ENCODE results near the gene SP2.

Gene SP2

DNA sequence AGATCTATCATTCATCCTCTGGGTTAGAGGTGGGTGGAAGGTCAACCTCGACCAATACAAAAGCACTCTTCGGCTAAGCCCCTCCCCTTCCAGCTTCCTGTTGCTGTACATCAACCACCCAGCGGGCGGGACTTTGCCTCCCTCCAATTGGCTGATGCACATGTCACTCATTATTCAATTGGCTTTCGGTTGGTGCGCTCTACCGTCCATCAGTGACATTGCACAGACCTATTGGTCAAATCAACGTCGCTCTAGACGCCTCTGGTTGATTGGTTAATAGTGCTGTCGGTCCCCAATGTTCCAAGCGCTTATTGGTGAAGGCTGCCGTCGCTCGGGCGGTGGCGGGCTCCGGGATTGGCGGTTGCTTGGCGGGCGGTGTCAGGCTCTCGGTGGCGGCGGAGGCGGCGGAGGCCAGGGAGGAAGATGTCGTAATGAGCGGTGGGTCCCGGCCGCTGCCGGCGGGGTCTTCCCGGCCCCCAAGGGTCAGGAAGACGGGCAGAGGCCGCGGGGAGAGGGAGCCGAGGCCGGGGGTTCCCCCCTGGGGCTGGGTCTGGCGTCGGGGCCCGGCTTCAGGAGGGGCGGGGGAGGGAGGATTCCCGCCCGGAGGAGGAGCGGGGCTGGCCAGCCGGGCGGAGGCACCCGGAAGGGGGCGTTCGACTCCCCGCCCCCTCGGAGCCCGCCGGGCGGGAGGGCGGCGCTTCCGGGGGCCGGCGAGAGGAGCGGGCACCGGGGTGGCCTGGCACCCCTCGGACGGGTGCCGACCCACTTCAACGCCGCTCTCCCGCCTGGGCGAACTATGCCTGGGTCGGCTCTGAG is at the start of gene SP2:
SP2 (plus strand) TSS at position 381 of the 816 bp plus-strand sequence; CDS start at position 432, 51 bp downstream.
- DNase-seq = peak; percentile 99

DNA sequence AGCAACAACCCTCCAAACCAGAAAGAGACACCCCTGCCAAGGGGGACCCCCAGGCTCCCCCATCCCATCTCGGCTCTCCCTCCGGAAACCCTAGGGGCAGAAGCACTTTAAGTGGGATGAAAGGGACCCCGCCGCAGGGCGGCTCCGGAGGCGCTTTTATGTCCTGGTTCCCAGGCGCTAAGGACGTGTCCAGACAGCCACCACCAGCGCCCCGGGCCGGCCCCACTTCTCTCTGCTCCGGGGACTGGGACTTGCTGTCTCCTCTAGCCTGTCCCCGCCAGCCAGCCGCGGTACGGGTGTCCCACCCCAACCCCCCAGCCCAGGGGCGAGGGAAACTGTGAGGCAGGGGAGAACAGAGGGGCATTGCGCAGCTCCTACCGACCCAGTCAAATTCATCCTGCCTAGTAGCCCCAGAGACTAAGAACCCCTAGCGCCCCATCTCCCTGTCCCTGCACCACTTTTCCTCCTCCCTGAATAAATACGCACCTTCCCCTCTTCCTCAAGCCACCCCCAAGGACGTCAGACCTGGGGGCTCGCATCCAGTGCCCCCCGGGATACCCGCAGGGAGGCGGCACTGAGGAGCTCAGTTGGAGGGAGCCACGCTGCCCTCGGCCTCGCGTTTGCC is 49.2 kb upstream of the SP2 start:
- DNase-seq = no peak

DNA sequence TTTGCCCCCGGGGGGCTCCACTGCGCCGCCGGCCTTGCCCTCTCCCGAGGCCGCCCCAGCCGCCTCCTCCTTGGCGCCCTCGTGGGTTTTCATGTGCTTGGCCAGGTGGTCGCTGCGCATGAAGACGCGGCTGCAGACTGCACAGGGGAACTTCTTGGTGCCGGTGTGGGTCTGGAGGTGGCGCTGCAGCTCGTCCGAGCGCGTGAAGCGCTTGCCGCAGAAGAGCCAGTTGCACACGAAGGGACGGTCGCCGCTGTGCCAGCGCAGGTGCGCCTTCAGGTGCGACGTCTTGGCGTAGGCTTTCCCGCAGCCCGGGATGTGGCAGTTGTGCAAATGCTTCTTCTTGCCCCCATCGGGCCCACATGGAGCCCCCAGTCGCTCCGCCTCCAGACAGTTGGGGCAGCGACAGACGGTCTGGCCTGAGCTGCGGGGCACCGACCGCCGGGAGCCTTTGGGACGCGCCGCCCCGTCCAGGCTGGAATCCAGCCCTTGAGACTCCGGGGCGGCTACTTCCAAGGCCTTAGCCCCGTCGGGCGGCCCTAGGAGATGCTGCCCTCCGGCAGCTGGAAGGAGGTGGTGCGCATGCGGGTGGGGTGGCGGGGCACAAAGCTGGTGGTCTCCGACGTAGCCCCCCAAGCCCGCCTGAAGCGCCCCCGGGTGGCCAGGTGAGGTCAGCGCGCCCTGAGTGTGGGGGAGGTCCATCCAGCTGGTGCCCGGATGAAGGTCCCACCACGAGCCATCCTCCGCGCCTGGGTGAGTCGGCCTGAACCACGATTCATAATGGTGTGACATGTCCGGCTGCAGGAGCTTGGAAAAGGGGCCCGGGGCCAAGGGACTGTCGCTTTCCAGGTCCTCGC is 48.5 kb upstream of the SP2 start:
- DNase-seq = peak; percentile 29

DNA sequence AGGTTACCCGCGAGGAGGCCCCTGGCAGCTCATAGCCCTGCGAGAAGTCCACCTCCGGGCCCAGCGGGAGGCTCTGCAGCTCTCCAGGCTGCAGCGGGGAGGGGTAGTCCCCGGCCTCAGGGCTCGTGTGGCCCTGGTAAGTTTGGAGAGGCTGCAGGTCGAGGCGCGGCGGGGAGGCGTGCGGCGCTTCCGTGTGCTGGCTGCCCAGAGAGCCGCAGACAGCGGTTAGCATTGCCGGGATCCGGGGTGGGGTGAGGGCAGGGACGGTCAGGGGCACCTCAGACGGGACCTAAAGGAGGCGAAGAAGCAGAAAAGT is 47.9 kb upstream of the SP2 start:
- no peak for DNase-seq

DNA sequence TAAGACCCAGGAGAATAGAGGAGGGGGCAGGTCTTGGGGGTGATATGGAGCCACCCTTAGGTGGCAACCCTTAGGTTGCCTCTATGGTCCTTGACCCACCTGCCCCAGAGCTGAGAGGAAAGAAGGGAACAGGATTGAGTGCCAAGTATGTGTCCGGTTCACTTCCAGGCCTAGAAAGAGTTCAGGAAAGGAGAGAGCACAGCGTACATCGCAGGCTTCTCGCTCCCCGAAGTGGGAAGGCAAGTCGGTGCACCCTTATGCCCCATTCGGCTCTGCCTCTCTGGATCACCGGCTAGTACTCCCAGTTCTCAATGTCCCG is 45.7 kb upstream of the SP2 start:
- DNase-seq = no peak

DNA sequence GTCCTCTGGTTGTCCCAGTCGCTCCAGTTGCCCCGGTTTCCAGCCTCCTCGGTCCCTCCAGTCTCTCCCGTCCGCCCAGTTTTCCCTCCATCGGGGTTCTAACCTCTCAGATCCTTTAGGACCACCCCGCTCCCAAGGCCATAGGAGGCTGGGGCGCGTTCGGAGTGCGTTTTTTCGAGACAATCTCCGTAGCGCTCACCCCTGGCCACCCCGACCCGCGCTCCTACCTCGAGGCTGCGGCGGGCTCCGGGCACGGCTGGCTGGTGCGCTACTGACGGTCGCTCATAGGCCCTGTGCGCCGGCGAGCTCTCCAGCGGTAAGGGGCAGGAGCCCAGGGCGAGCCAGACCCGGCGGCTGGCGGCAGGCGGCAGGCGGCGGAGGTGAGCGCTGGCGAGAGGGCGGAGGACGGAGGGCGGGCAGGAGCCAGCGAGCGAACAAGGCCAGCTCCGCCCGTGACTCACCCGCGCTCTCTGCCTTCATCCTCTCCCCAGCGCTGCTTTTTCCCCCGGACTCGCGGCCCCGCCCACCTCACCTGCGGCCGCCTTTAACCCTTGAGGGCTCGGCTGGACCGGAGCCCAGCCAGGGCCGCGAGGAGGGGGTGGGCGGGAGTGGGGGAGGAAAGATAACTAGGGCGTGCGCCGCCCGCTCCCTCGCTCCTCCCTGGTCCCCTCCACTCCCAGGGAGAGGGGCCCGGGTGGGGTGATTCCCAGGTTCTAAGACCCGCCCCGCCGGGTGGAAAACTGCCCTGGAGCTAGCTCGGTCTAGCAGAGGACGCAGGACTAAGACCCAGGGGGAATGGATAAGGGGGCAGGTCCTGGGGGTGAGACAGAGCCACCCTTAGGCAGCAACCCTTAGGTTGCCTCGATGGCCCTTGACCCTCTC is 45.1 kb upstream of the SP2 start, which contains the start of gene SP6:
SP6 (minus strand) TSS at position 472 of the 882 bp plus-strand sequence. CDS start 2,734 bp downstream, outside the sequence.
- peak; percentile 69 for DNase-seq

DNA sequence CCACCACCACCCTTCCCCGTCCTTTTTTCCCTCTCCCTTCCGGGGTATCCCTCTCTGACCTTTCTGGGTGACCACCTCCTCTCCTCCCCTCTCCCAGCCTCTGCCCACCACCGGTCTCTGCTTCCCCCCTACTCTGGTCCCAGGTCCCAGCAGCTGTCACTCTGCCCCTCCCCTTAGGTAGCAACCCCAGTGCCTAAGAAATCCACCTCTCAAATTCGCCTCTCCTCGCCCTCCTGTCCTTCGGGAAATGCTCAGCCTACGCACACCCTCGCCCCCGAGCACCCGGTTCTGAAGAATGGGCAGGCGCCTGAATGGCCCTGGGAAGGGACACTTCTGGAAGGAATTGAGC is 44.3 kb upstream of the SP2 start:
- no peak for DNase-seq

DNA sequence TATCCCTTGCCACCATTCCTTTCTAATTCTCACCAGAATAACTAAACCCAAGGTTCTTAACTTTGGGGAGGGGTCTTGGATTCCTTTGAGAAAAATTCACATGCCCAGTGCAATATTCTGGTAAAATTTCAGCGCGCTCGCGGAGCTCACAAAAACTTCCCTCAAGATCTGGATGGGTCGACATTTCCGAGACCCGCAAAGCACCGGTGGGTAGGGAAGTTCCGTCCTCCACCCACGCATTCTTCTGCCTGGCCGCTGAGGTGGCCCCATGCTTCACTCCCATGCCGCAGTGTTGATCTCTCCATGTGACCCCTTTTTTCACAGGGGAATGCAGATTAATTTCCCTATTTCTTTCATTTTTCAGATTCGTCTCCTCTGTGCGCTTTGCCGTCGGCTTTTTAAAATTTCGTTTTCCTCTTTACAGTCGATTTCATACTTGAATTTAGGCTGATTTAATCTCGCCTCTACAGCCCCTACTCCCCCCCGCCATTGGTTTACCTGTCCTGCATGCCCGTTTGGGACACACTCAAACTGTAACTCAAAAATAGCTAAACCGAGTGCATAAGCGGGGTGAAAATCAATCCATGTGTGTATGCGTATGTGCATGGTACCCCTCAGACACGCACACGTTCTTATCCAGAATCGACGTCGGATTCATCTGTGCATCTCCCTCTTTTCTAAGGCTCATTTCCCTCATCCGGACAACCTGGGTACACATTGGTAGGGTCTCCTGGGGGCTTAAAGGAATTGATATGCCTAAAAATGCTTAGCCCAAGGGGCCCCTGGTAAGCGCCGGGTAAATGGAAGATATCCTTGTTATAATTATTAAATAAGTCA is 43.7 kb upstream of the SP2 start:
- DNase-seq = no peak

DNA sequence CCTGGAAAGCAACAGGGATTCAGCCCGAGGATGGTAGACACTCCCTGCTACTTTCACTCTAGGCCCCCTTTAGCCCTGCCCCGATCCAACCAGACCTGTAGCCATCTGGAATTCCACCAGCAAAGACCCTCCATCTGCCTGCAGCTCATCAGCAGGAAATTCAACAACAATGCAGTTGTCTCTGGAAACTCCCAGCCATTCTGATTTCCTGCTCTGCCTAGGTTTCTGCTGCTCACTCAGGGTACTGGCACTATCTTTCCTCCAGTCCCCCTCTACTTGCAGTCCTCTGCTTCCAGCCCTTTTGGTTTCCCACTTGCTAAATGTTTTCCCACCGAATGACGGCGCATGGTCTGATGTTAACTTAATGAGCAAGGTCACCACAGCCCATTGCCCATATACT is 42.4 kb upstream of the SP2 start:
- DNase-seq = no peak

DNA sequence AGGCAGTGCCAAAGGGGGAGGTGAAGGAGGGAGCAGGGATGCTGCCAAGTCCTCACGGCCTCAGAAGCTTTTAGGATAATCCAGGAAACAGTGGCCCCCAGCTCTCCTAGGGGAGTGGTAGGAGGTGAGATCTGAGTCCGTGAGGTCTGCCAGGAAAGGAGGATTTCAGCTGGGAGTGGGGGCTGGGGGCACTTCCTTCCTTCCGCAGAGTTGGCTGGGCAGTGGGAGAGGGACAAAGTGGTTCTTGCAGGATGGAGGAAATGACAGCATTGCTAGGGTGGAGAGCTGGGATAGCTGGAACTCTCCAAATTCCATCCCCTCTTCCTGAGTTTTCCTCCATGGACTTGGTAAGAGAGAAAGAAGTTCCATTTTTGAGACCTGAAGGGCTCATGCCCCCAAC is 40.3 kb upstream of the SP2 start:
- DNase-seq = no peak

DNA sequence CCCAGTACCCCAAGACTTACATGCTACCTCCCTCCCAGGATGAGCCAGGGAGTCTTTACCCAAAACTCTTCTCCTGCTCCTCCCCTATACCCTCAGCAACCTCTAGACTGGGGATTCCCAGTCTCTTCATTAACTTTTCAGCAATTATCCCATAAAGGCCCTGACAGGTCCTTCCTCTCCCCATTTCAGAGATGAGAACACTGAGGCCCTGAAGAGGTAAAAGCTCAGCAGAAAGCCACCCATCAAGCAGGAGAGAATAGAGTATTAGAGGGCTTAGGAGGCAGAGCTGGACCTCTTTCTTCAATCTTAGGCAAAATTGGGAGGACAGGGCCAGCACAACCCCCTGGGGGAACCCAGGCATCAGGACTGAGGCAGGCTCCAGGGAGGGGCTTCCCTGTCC is 39.2 kb upstream of the SP2 start:
- no peak for DNase-seq

DNA sequence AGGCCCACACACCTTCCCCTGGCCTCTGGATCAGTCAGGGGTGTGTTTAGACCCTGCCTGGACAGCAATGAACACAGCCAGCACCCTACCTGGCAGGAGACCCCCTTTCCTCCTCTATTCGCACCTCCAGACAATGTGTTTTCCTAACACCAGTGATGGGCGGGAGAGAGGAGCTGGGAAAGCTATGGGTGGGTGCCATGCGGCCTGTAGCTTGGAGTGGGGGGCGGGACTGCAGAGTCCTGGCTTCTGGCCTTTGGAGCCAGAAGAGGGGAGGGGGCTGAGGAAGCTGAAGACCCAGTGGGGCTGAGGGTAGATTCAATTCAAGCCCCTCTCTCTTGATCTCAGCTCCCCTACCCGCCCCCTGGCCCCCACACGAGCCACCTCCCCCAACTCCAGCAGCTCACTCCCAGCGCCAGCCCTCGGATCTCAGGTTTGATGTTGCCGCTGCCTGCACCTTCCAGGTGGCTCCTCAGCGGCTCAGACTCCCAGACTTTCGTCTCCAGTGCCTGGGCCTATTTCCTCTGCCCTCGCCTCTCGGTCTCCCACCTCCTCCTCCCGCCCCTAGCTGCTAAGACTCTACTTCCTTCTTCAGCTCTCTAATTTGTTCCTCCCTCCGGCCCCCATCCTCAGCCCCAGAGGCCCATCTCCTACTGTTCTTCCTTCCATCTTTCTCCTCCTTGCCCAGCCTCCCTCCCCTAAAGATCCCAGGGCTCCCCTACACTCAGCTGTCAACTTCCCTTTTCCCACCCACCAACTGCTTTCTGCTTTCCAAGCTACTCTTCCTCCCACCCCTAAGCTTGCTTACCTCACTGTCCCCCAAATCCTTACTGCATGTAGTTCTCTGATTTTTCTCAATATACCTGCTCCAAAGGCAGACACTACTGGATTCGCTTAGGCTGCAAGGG is 38.2 kb upstream of the SP2 start:
- DNase-seq = no peak

DNA sequence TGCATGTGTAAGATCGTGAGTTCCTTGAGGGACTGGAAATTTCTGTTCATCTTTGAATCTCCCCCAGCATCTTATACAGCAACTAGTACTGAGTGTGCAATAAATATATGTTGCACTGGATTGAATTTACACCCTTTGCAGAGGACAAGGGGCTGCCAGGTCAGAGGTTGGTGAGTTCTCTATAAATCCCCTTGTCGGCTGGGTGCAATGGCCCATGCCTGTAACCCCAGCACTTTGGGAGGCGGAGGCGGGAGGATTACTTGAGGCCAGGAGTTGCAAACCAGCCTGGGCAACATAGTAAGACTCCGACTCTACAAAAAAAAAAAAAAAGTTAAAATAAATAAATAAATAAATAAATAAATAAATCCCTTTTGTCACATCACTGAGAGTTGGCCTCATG is 35.6 kb upstream of the SP2 start:
- DNase-seq = no peak

DNA sequence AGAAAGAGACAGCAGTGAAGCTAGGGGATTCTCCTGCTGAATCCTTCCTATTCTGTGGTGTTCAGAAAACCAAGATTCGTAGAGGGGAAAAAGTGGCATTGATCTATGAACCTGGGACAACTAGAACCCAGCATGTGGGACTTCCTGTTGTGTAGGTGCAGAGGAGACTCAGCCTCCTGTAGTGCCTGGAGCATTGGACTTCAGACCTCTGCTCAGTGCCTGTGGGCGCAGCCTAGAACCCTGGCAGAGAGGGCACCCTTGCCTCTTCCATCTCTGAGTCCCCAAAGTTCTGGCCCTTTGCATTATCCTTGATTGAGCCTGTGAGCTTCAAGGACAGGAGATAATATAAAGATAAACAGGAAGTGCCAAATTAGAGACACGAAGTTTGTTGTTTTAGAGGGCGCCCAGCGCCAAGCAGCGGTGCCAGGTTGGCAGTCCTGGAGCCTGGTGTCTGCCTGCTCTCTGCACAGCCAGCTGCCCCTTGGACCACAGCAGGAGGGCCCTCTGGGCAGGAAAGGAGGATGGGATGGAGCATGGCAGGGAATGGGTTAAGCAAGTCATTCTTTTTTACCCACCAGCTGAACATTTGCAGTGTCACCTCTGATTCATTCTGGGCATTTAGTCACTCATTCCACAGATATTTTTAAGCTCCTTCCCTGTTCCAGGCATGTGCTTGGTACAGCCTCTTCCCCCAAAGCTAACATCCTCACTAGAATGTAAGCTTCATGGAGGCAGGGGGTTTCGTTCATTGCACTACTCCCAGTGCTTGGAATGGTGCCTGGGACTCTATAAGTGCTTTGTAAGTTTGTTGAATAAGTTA is 33.2 kb upstream of the SP2 start:
- DNase-seq = no peak

DNA sequence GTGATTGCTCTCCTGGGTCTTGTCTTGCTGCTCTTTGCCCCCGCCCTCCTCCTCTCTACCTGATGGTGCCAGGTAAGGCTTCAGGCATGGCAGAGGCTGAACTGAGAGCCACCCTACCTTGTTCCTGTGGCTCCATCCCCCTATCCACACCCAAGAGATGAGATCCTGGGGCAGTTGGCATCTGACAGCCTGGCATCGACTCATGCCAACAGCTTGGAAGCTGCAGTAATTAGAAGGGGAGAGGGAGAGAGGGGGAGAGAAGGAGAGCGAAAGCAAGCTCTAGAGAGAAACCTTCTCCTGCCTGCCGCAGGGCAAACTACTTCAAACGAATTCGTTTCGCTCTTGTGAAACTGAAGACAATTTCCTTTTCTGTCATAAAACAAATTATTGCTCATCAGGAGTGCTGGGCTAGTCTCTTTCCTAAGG is 31.2 kb upstream of the SP2 start:
- DNase-seq = no peak

DNA sequence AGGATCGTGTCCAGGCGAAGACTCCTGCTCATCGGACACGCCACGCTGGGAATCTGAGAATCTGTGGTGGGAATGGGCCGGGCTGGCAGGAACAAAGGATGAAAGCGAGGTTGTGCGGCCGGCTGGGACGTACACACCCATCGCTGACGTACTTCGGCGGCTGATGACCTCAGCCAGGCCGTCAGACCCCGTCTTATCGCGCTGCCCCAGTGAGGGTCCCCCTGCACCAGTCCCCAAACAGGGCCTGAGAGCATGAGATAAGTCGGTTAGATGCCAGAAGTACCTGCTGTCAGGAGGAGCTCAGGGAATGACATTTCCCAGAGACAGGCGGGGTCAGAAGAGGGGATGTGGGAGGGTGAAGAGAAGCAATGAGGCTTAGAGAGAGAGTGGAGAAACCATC is 29.1 kb upstream of the SP2 start:
- DNase-seq = no peak

DNA sequence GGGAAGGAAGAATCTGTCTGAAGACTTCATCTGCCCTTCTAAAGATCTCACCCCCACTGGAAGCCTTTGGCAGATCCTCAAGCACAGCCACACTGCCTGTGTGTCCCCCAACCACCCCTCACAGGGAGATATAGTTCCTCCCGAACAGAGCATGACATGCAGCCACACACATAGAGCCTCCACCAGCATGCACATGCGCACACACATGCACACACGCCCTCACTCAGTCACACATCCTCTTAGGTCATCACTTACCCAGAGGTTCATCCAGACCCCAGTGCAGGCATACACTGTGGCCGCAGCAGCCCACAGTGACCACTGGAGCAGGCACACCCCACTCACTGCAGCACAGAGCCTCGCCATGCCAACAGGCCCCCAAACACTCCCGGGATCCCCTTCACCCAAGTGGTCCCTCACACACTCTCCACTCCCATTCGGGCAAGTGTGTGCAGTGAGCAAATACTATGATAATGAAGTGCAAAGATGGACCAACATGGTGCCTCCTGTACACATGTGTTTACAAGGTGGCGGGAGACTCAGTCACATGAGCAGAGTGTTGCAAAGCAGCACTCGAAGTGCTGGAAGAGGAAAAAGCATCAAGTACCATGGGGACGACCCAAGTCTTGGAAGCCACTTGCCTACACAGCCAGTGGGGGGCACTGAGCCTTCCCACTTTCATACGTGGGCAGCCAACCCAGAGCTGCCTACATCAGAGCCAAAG is 28.1 kb upstream of the SP2 start:
- DNase-seq = no peak

DNA sequence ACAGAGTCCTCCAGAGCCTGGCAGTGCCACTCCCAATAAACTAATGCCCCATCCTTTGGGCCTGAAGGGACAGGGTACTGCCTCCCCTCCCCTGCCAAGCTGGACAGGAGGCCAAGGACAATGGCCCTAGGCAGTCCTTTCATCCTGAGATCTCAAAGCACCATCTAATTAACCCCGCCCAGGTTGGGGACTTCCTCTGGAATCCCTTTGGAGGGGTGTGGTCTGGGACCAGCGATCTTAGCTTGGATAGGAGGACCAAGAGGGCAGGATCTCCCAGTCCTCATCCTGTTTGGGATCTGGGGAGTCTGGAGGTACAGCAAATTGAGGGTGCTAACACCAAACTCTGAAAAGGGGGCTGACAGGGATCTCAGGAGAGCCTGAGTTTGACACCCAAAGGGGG is 26.9 kb upstream of the SP2 start:
- no peak for DNase-seq

DNA sequence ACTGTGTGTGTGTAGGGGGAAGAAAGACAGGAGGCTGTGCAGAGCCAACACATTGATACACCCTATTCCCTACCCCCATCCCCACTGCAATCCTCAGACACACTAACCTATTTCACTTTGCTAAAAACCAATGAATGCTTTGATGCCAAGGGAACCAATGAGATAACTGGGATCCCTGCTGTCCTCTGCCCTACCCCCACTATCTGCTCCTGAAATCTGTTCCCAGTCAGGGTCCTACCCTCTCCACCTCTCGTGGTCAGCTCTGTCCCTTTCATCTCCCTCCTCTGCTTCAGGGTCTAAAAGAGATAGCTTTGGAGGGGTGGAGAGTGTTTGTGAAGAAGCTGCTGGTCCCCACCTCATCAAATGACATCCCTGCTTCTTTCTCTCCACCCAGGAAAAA is 26.0 kb upstream of the SP2 start:
- DNase-seq = no peak
